Endothelial cell (in vitro differentiated cells): ENCODE results near the gene RASL11B. TPM values are rescaled to one million over a fixed set of nuclear protein-coding genes. Genes with fewer than 3 reads are reported as not detected.
"Not testable (repeated sequence)": the region's sequence is repeated elsewhere in the genome, so short reads cannot be mapped to it uniquely, and the experiment has no call there.

Experiments
- DNase-seq: peaks from one replicate; pipeline ENCODE4 v3.0.0; 2021; ENCODE audit warnings: low spot score
- H3K27ac Mint-ChIP-seq: one replicate; pipeline ENCODE4 v1.8.0; 2021; ENCODE audit warnings: mixed read lengths, inconsistent platforms; ENCODE audit not compliant: unreplicated experiment
- H3K27me3 Mint-ChIP-seq: one replicate; pipeline ENCODE4 v1.8.0; 2021; ENCODE audit warnings: mild to moderate bottlenecking, moderate library complexity, mixed read lengths, inconsistent platforms; ENCODE audit not compliant: unreplicated experiment
- H3K36me3 Mint-ChIP-seq: one replicate; pipeline ENCODE4 v1.8.0; 2021; ENCODE audit warnings: mild to moderate bottlenecking, low read depth, mixed read lengths, inconsistent platforms; ENCODE audit not compliant: unreplicated experiment
- H3K4me1 Mint-ChIP-seq: one replicate; pipeline ENCODE4 v1.8.0; 2021; ENCODE audit warnings: mild to moderate bottlenecking, mixed read lengths, inconsistent platforms; ENCODE audit not compliant: unreplicated experiment
- H3K4me3 Mint-ChIP-seq: one replicate; pipeline ENCODE4 v1.8.0; 2021; ENCODE audit warnings: mild to moderate bottlenecking, mixed read lengths, inconsistent platforms; ENCODE audit not compliant: unreplicated experiment
- H3K9me3 Mint-ChIP-seq: one replicate; pipeline ENCODE4 v1.8.0; 2021; ENCODE audit warnings: mixed read lengths, inconsistent platforms; ENCODE audit not compliant: unreplicated experiment
- total RNA-seq: library from RNA; stranded (reverse); fragmentation: NEBNext Ultra II Directional; extraction: Animal tissue kit (Norgen Biotek cat#: 25700); gene quantifications from one replicate; pipeline ENCODE4 v1.2.1, GENCODE V29; 2021; ENCODE audit not compliant: unreplicated experiment
- TF ChIP-seq, protein P1 (sequence below): fragments of 200-600 bp; sonication (generic); IDR thresholded peaks from one replicate; pipeline ENCODE4 v1.5.0; 2021; ENCODE audit warnings: antibody characterized with exemption; ENCODE audit not compliant: unreplicated experiment

The RASL11B gene
- total RNA-seq, 1 donor from 2014 or later: 0.64 TPM

DNA sequence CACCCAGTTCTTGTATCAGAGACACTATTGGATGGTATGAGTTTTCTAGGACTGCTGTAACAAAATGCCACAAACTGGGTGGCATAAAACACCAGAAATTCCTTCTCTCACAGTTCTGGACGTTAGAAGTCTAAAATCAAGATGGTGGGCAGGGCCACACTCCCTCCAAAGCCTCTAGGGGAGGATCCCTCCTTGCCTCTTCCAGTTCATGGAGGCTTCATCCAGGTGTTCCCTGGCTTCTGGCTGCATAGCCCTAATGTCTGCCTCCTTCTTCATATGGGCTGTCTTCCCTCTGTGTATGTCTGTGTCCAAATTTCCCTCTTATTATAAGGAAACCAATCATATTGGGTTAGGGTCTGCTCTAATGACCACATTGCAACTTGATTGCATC is 38.4 kb upstream of the RASL11B start:
- no peaks in the 10 kb centered on the region for H3K4me1 Mint-ChIP-seq
- no peaks in the 10 kb centered on the region for H3K36me3 Mint-ChIP-seq
- no peaks in the 10 kb centered on the region for H3K9me3 Mint-ChIP-seq
- H3K27ac Mint-ChIP-seq: no peak overlapping the region
- no peak for DNase-seq
- H3K27me3 Mint-ChIP-seq: no peaks in the 10 kb centered on the region
- TF ChIP-seq, protein P1, sequence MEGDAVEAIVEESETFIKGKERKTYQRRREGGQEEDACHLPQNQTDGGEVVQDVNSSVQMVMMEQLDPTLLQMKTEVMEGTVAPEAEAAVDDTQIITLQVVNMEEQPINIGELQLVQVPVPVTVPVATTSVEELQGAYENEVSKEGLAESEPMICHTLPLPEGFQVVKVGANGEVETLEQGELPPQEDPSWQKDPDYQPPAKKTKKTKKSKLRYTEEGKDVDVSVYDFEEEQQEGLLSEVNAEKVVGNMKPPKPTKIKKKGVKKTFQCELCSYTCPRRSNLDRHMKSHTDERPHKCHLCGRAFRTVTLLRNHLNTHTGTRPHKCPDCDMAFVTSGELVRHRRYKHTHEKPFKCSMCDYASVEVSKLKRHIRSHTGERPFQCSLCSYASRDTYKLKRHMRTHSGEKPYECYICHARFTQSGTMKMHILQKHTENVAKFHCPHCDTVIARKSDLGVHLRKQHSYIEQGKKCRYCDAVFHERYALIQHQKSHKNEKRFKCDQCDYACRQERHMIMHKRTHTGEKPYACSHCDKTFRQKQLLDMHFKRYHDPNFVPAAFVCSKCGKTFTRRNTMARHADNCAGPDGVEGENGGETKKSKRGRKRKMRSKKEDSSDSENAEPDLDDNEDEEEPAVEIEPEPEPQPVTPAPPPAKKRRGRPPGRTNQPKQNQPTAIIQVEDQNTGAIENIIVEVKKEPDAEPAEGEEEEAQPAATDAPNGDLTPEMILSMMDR: no peak
- H3K4me3 Mint-ChIP-seq: no peak overlapping the region

DNA sequence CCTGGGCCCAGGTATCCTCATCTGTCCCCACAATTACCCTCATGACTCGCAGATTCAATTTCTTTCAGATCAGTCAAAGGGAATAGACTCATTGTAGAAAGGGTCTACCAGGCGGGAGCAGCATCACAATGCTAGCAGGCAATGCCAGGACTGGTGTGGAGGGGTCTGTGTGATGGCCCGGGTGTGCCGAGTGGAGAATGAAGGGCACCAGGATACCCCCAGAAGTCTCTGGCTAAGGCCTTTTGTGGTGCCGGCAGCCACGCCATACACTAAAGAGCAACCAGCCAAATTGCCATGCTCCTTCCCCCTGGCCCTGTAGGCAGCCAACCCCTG is 37.9 kb upstream of the RASL11B start:
- Mint-ChIP-seq H3K4me3 (no peak overlapping the region), H3K36me3 (no peaks in the 10 kb centered on the region), H3K27me3 (no peaks in the 10 kb centered on the region), H3K4me1 (no peaks in the 10 kb centered on the region), H3K27ac (no peak overlapping the region), H3K9me3 (no peaks in the 10 kb centered on the region)
- DNase-seq: no peak
- TF ChIP-seq, protein P1: no peak

DNA sequence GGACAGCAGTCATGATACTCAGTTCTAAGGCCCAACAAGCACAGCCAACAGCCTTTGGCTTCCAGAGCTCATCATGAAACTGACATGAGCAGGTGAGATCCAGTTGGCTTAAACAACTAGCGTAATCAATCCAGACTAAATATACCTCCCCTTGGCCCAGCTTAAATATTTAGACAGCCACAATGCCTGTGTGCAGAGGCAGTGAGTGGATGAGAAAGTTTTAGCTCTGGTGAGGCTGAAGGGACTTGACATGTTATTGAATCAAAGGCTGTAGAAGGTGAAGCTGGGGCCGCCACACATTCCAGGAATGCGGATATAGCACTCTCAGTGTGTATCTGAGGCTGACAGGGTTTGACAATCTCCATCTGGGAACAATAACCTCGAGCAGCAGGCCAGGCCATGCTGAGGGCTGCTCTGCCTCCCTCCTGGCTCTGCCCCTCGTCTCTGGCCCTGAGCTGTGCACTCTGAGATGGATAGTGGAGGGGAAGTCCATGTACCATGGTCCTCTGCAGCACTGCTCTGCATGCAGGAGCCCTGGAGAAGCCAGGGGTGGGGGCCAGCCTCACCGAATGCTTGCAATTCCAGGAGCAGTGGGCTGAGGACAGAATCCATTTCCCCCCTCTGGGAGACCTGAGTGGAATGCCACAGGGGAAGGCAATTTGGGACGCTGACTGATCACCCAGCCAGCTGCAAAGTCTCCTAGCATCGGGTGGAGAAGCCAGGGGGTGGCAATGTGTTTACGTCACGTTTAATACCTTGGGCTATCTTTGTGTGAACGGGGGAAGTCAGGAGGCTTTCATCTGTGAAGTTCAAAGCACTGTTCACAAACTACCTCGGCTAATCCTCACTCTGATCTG is 37.3 kb upstream of the RASL11B start:
- Mint-ChIP-seq H3K4me1 (no peaks in the 10 kb centered on the region), H3K27ac (no peak overlapping the region), H3K36me3 (no peaks in the 10 kb centered on the region), H3K9me3 (no peaks in the 10 kb centered on the region), H3K27me3 (no peaks in the 10 kb centered on the region), H3K4me3 (no peak overlapping the region)
- TF ChIP-seq, protein P1: no peak
- no peak for DNase-seq

DNA sequence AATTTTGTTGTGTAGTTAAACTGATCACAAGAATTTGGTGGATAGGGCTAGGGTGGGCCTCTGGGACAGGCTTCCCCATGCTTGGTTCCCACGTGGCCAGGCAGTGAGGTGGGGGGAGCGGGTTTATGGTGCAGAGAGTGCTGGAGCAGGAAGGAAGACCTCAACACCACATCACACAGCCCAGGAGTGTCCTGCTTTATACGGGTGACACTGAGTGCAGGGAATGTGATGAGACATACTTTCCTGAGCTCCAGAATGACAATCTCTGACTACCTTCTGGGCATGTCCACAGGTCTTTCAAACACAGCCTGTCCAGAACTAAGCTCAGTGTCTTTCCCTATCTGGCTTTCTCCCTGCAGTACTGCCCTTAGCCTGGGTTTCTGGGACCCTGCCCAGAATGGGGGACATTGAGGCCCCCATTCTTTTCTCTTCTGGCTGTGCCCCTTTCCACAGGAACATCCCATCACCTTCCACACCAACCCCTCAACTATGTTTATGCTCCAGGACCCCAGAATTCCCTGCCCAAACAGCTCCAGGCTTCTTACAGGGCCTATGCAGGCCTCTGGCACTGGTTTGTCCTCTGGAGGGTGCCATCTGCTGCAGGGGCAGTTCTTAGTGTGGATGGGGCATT is 36.5 kb upstream of the RASL11B start:
- TF ChIP-seq, protein P1: no peak
- Mint-ChIP-seq H3K4me3 (no peak overlapping the region), H3K4me1 (no peaks in the 10 kb centered on the region), H3K27me3 (no peaks in the 10 kb centered on the region), H3K27ac (no peak overlapping the region), H3K9me3 (no peaks in the 10 kb centered on the region), H3K36me3 (no peaks in the 10 kb centered on the region)
- no peak for DNase-seq

DNA sequence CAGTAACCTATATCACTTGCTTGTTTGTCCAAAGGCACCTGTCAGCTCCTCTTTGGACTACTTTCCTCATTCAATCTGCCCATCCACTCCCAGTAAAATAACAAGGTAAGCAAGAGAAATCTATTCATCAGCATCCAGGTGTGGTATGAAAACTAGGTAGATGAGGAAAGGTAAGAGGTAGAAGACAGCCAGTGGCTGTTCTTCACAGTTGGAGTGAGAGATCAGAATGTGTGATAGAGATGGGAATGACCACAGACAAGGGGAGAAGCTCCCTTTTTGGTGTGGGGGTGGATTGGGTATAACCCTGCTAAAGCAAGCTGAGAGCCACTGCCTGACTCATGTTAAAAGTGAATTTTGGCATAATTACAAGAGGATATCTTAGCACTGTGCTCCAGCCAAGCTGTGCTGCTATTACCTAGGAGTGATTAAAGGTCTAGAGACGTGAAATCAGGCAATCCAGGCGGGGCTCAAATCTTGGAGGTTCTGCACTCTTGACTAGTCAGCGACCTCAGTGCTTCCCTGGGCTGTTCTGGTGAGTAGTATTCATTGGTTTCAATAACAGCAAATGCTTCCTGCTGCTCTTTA is 28.1 kb upstream of the RASL11B start:
- Mint-ChIP-seq H3K4me3 (no peak overlapping the region), H3K27me3 (peaks cover 2% of the 10 kb centered on the region), H3K36me3 (no peaks in the 10 kb centered on the region), H3K27ac (no peak overlapping the region), H3K9me3 (no peaks in the 10 kb centered on the region), H3K4me1 (no peaks in the 10 kb centered on the region)
- DNase-seq: no peak
- TF ChIP-seq, protein P1: no peak

DNA sequence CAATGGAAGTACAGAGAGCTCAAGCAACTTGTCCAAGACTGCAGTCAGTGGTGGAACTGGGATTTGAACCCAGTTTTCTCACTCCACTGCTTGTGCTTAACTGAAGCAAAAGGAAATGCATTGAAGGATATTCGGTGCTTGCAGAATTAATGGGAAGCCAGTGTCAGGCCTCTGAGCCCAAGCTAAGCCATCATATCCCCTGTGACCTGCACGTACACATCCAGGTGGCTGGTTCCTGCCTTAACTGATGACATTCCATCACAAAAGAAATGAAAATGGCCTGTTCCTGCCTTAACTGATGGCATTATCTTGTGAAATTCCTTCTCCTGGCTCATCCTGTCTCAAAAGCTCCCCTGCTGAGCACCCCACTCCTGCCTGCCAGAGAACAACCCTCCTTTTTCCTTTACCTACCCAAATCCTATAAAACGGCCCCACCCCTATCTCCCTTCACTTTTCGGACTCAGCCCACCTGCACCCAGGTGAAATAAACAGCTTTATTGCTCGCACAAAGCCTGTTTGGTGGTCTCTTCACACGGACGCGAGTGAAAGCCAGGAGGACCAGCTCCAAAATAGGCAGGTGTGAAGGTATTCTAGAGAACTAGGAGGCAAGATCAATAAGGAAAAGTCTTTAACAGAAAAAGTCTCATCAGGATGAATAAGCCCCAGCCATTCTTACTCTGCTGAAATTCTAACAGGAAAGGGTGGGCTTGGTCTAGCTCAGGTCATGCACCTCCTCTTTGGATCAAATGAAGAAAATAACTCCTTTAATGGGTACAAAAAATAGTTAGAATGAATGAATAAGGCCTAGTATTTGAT is 27.3 kb upstream of the RASL11B start:
- not testable (repeated sequence) for H3K27ac Mint-ChIP-seq, H3K9me3 Mint-ChIP-seq, DNase-seq, H3K36me3 Mint-ChIP-seq, H3K4me3 Mint-ChIP-seq, H3K27me3 Mint-ChIP-seq, H3K4me1 Mint-ChIP-seq
